LNCaP clone FGC (cell line): ENCODE data around the gene RAD51B.

Source experiments
- DNase-seq: peaks from one replicate; pipeline ENCODE4 v3.0.0-alpha.2; 2011; ENCODE audit warnings: low read depth
- H3K4me3 ChIP-seq: 2 replicates; pipeline ENCODE4 v1.5.1; 2011; ENCODE audit warnings: mild to moderate bottlenecking, low read depth, low read length, control low read depth
- TF ChIP-seq, protein P1 (sequence below): IDR thresholded peaks from 2 replicates; pipeline ENCODE4 v1.5.1; 2012; ENCODE audit warnings: mild to moderate bottlenecking; ENCODE audit not compliant: control insufficient read depth, insufficient read depth; ENCODE audit errors: extremely low read depth

The RAD51B gene

DNA sequence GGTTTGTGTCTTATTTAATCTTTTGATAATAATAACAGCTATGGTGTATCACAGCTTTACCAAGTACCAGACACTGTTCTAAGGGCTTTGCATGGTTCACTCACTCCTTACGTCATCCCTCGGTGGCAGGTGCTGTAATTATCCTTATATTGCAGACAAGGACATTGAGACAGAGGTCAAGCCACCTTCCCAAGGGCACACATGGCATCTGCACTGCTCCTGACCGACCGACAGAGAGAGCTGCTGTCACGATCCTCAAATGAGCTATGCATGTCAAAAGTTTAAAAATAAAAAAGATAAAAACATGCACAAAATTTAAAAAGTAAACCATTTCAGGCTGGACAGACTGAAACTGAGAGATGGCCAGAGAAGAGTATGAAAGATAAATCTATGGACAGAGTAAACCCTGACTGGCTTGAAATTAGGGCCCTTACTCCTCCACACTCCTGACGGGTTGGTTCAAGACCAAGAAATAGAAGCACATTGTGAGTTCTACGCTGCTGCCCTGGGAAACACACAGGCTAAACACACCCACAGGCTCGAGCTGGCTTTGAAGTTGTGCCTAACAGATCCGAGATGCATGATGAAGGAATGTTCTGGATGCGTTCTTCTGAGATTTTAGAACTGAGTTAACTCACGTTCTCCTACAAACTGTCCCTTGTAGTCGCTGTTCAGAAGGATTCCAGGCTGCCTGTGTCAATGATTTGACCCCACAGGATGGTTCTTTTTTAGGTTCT, 704.6 kb downstream of the RAD51B start:
- no peak for DNase-seq
- no peak overlapping the region for H3K4me3 ChIP-seq
- TF ChIP-seq, protein P1, sequence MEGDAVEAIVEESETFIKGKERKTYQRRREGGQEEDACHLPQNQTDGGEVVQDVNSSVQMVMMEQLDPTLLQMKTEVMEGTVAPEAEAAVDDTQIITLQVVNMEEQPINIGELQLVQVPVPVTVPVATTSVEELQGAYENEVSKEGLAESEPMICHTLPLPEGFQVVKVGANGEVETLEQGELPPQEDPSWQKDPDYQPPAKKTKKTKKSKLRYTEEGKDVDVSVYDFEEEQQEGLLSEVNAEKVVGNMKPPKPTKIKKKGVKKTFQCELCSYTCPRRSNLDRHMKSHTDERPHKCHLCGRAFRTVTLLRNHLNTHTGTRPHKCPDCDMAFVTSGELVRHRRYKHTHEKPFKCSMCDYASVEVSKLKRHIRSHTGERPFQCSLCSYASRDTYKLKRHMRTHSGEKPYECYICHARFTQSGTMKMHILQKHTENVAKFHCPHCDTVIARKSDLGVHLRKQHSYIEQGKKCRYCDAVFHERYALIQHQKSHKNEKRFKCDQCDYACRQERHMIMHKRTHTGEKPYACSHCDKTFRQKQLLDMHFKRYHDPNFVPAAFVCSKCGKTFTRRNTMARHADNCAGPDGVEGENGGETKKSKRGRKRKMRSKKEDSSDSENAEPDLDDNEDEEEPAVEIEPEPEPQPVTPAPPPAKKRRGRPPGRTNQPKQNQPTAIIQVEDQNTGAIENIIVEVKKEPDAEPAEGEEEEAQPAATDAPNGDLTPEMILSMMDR = 0 out of 2 replicates have a peak, but pooled peaks have one; percentile 5

DNA sequence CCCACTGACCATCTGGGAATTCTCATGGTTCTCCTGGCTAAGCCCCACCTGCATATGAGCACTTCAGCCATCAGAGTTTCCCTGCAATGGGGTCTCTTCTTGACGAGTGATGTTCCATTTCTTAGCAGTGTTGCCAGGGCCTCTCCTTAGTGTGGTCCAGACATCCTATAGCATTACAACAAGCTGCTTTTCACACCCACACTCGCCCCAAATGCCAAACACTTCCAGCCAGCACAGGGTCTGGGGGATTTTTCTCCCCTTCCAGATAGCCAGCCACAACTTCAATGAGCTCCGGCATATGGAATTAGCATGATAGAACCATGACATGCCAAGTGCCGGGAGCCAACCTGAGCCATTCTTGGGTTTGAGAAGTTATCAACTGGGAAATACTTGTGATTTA, 705.9 kb downstream of the RAD51B start:
- TF ChIP-seq, protein P1 = no peak
- H3K4me3 ChIP-seq = no peak overlapping the region

DNA sequence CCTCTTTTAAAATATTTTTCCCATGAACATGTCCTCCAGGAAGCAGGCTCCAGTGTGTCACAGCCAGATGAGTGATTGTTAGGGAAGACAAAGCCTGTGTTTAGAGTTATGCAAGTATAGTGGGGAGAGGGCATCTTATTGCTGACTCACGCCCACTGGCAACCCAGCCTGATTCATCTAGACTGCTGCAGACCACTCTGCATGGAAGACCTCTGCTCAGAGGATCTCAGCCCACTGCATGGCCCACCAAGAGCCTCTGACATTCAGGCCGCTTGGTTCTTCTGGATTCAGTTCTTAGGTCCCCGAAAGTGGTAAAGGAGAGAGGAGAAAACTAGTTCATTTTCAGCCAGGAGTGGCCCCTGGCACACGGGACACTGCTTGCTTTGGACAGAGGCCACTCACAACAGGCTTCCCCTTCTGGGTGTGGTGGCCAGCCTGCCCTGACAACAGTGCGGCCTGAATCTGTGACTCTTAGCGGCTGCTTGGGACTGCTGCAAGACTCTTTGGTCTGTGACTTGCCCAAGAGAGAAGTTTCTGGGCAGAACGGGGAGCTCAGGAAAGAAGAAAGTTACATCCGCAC, 707.0 kb downstream of the RAD51B start:
- no peak for DNase-seq
- H3K4me3 ChIP-seq = no peak overlapping the region
- TF ChIP-seq, protein P1 = no peak

More for the DNA sequence above, 705.9 kb downstream of the RAD51B start:
- no peak for DNase-seq

DNA sequence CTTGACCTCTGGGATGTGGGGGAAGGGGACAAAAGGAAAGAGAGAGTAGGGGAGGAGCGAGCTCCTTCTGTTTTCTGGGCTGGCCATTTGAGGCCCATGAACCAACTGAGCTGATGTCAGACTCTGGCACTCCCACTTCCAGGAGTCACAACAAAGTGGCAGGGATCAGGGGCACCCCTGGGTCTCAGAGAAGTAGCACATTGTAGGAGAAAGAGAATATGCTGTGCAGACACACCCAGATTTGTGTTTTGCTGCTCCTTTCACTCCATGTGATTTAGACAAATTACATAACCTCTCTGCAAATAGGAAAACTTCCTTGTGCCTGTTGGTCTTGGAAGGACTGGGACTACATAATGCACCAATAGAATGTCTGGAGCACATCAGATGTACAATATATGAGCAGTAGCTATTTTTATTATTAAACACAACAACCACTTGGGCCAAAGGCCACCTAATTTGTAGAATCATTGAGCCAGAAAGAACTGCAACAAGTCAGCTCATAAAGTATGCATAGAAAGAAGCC, 707.8 kb downstream of the RAD51B start:
- no peak overlapping the region for H3K4me3 ChIP-seq
- peak; percentile 80 for DNase-seq
- TF ChIP-seq, protein P1 = no peak

DNA sequence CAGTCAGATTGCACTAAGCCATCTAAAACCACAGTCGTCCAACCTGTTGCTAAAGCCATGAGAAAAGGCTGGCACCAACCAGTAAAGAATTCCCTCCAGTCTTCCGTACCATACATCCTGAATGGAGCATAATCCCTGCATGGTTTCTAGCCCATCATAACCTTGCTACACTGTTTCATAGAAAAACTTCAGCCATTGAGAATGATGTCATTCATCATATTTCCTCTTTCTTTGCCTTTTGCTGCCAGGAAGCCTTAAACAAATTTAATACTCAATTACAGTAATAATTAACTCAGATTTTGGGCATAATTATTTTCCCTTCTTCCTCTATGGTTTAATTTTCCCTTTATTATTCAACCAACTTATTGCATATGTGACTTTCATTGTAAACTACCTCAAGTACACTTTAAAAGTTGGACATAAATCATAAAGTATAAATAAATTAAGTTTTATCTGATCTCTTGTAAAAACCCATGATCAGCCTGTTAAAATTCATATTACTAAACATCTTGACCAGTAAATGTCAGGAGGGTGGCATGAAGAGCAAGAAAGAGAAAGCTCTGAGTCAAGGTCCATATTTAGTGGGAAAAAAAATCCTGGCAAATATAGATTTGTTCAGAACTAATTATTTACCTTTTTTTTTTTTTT, 708.6 kb downstream of the RAD51B start:
- H3K4me3 ChIP-seq = no peak overlapping the region
- TF ChIP-seq, protein P1 = no peak
- no peak for DNase-seq

DNA sequence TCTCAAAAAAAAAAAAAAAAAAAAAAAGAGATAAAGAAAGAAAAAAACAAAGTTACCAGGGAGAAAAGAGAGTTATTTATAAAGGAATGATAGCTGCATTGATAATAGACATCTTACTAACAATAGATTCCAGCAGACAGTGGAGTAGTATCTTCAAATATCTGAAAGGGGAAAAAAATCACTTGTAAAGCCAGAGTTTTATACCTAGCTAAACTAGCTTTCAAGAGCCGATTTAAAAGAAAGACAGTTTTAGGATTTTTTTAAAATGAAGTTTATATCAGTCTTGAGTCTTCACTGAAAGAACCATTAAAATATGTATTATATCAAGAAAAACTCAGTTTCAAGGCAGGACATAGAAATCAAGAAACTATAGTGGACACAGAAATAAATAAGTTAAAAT, 710.9 kb downstream of the RAD51B start:
- no peak overlapping the region for H3K4me3 ChIP-seq
- TF ChIP-seq, protein P1 = no peak
- no peak for DNase-seq
